Parathyroid adenoma (tissue), 2 donors: Measurements from ENCODE around the gene CEP120.

Experiments used
- H2AFZ ChIP-seq: fragments of 300-600 bp; sonication (generic); one replicate; pipeline ENCODE4 v1.7.0; 2017; ENCODE audit warnings: antibody characterized with exemption, mild to moderate bottlenecking
- H3K27ac ChIP-seq: fragments of 300-600 bp; sonication (generic); one replicate; pipeline ENCODE4 v1.7.0; 2017
- H3K27me3 ChIP-seq: fragments of 300-600 bp; sonication (generic); one replicate; pipeline ENCODE4 v1.7.0; 2017; ENCODE audit warnings: low read length; ENCODE audit not compliant: control insufficient read depth, insufficient read depth
- H3K36me3 ChIP-seq: fragments of 300-600 bp; sonication (generic); one replicate; pipeline ENCODE4 v1.7.0; 2017; ENCODE audit warnings: low read length; ENCODE audit not compliant: control insufficient read depth, insufficient read depth
- H3K4me1 ChIP-seq: fragments of 300-600 bp; sonication (generic); one replicate; pipeline ENCODE4 v1.7.0; 2017; ENCODE audit warnings: control low read depth
- H3K4me2 ChIP-seq: fragments of 300-600 bp; sonication (generic); one replicate; pipeline ENCODE4 v1.7.0; 2017; ENCODE audit warnings: low read length
- H3K4me3 ChIP-seq: fragments of 300-600 bp; sonication (generic); one replicate; pipeline ENCODE4 v1.7.0; 2017; ENCODE audit warnings: low read depth, low read length
- H3K79me2 ChIP-seq: fragments of 300-600 bp; sonication (generic); one replicate; pipeline ENCODE4 v1.7.0; 2017; ENCODE audit warnings: control low read depth
- H3K9ac ChIP-seq: fragments of 300-600 bp; sonication (generic); one replicate; pipeline ENCODE4 v1.7.0; 2017; ENCODE audit warnings: mild to moderate bottlenecking
- H3K9me3 ChIP-seq: fragments of 300-600 bp; sonication (generic); one replicate; pipeline ENCODE4 v1.7.0; 2017; ENCODE audit warnings: low read length; ENCODE audit not compliant: control insufficient read depth
- CTCF ChIP-seq: fragments of 300-600 bp; sonication (generic); IDR thresholded peaks from one replicate; pipeline ENCODE4 v1.7.0; 2017; ENCODE audit warnings: antibody characterized with exemption, mild to moderate bottlenecking
- donor health status: primary hyperparathyroidism.

Gene CEP120

GRCh38 chr5:123359454-123360200 is 63.6 kb downstream of the CEP120 start:
- H3K4me2 ChIP-seq: no peak overlapping the region
- H3K4me3 ChIP-seq: no peak overlapping the region
- no peaks in the 10 kb centered on the region for H3K36me3 ChIP-seq
- H3K79me2 ChIP-seq: no peaks in the 10 kb centered on the region
- TF ChIP-seq CTCF: no peak
- no peak overlapping the region for H3K9ac ChIP-seq
- no peaks in the 10 kb centered on the region for H3K9me3 ChIP-seq
- no peak overlapping the region for H3K27ac ChIP-seq
- no peaks in the 10 kb centered on the region for H3K4me1 ChIP-seq
- no peaks in the 10 kb centered on the region for H3K27me3 ChIP-seq
- H2AFZ ChIP-seq: no peak overlapping the region

GRCh38 chr5:123358751-123359150 is 64.5 kb downstream of the CEP120 start:
- Histone ChIP-seq H3K9me3 (no peaks in the 10 kb centered on the region), H3K79me2 (no peaks in the 10 kb centered on the region), H2AFZ (no peak overlapping the region), H3K4me2 (no peak overlapping the region), H3K9ac (no peak overlapping the region), H3K36me3 (no peaks in the 10 kb centered on the region), H3K4me1 (no peaks in the 10 kb centered on the region), H3K4me3 (no peak overlapping the region), H3K27ac (no peak overlapping the region), H3K27me3 (no peaks in the 10 kb centered on the region)
- no peak for TF ChIP-seq CTCF

GRCh38 chr5:123358304-123358703 is 64.9 kb downstream of the CEP120 start:
- Histone ChIP-seq H3K4me3 (no peak overlapping the region), H3K27me3 (no peaks in the 10 kb centered on the region), H3K9me3 (no peaks in the 10 kb centered on the region), H3K4me1 (no peaks in the 10 kb centered on the region), H3K36me3 (no peaks in the 10 kb centered on the region), H3K9ac (no peak overlapping the region), H2AFZ (no peak overlapping the region), H3K27ac (no peak overlapping the region), H3K4me2 (no peak overlapping the region), H3K79me2 (no peaks in the 10 kb centered on the region)
- TF ChIP-seq CTCF: no peak

- H3K27ac ChIP-seq: no peak overlapping the region
- no peaks in the 10 kb centered on the region for H3K27me3 ChIP-seq
- H3K4me3 ChIP-seq: no peak overlapping the region
- no peak for TF ChIP-seq CTCF
- H3K4me1 ChIP-seq: no peaks in the 10 kb centered on the region
- H3K79me2 ChIP-seq: no peaks in the 10 kb centered on the region
- H3K9me3 ChIP-seq: no peaks in the 10 kb centered on the region
- H2AFZ ChIP-seq: no peak overlapping the region
- no peak overlapping the region for H3K4me2 ChIP-seq
- no peak overlapping the region for H3K9ac ChIP-seq
- H3K36me3 ChIP-seq: no peaks in the 10 kb centered on the region
Observed at GRCh38 chr5:123351820-123352219, 71.4 kb downstream of the CEP120 start.

- H3K4me3 ChIP-seq: no peak overlapping the region
- H3K79me2 ChIP-seq: no peaks in the 10 kb centered on the region
- no peak for TF ChIP-seq CTCF
- H3K9me3 ChIP-seq: no peaks in the 10 kb centered on the region
- H3K27me3 ChIP-seq: no peaks in the 10 kb centered on the region
- H3K4me2 ChIP-seq: no peak overlapping the region
- no peak overlapping the region for H3K9ac ChIP-seq
- H3K27ac ChIP-seq: no peak overlapping the region
- no peaks in the 10 kb centered on the region for H3K36me3 ChIP-seq
- no peak overlapping the region for H2AFZ ChIP-seq
- no peaks in the 10 kb centered on the region for H3K4me1 ChIP-seq
Observed at GRCh38 chr5:123351240-123351639, 72.0 kb downstream of the CEP120 start.
